Thoracic aorta (tissue), 2 donors: ENCODE results near the gene RBMS3. TPM values are rescaled to one million over a fixed set of nuclear protein-coding genes. Genes with fewer than 3 reads are reported as not detected.
"Not testable (repeated sequence)": the region's sequence is repeated elsewhere in the genome, so short reads cannot be mapped to it uniquely, and the experiment has no call there.

Source experiments
- ATAC-seq: fragments of 150-250 bp; one replicate; pipeline ENCODE4 v1.8.0; 2017; ENCODE audit warnings: low read depth; ENCODE audit not compliant: insufficient number of reproducible peaks, low FRiP score
- DNase-seq: peaks from one replicate; pipeline ENCODE4 v3.0.0-alpha.2; 2020; ENCODE audit warnings: low spot score
- H3K27ac ChIP-seq, 2 donors: fragments of 200-600 bp; sonication (generic); 1 replicate in 1 of 2; 2 replicates in 1 of 2; pipeline ENCODE4 v1.5.1; 2016; ENCODE audit warnings: mild to moderate bottlenecking in 2 of 2, moderate library complexity in 2 of 2
- H3K27me3 ChIP-seq: fragments of 200-600 bp; sonication (generic); replicated peaks from 2 replicates; pipeline ENCODE4 v1.6.0; 2016; ENCODE audit warnings: mild to moderate bottlenecking; ENCODE audit not compliant: insufficient read depth
- H3K36me3 ChIP-seq: fragments of 200-600 bp; sonication (generic); one replicate; pipeline ENCODE4 v1.5.1; 2016
- H3K4me1 ChIP-seq, 2 donors: fragments of 200-600 bp; sonication (generic); 1 replicate in 1 of 2; 2 replicates in 1 of 2; pipeline versions ENCODE4 v1.5.1 to v1.6.0; 2016; ENCODE audit warnings: low read depth in 2 of 2, mild to moderate bottlenecking in 1 of 2; ENCODE audit not compliant: control insufficient read depth in 1 of 2
- H3K4me3 ChIP-seq: fragments of 200-600 bp; sonication (generic); 2 replicates; pipeline ENCODE4 v1.5.1; 2016; ENCODE audit warnings: mild to moderate bottlenecking
- H3K9me3 ChIP-seq: fragments of 200-600 bp; sonication (generic); 2 replicates; pipeline ENCODE4 v1.5.1; 2016
- total RNA-seq, 2 donors: library from RNA; depleted of rRNA; stranded (reverse); fragments of >200 nt; gene quantifications; one replicate each; pipeline versions ENCODE4 v1.1.0 to v1.2.3, GENCODE V29; 2016
- TF ChIP-seq, protein P1 (sequence below): fragments of 200-600 bp; sonication (generic); IDR thresholded peaks from one replicate; pipeline ENCODE4 v1.5.1; 2019; ENCODE audit warnings: antibody characterized with exemption

Gene RBMS3
- total RNA-seq, 2 donors from 2014 or later = 149 to 186 TPM

DNA sequence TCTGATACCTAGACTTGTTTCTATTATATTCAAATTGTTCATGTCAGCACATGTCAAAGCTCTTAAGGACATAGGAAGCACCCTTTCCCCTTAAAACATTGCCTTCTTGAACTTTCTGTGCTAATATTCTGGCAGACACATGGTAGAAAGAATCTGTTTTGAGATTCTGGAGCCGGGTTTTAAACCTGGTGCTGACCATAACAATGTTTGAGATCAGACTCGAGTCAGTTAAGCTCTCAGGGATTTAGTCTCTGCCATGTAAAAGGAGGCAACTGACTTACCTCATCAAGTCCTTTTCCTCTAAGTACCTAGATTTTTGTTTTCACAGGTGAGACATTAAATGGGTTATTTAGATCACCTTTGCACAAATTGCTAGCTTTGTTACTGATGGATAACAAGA is 38.9 kb downstream of the RBMS3 start:
- Histone ChIP-seq H3K27me3 (no peaks in the 10 kb centered on the region), H3K27ac (peak overlapping the region; percentile 58 to 73), H3K4me3 (peak overlapping the region; percentile 60), H3K4me1 (peaks cover 19 to 75% of the 10 kb centered on the region in 2 donors), H3K36me3 (no peaks in the 10 kb centered on the region), H3K9me3 (no peaks in the 10 kb centered on the region)
- DNase-seq (no peak), ATAC-seq (no peak)
- TF ChIP-seq, protein P1, sequence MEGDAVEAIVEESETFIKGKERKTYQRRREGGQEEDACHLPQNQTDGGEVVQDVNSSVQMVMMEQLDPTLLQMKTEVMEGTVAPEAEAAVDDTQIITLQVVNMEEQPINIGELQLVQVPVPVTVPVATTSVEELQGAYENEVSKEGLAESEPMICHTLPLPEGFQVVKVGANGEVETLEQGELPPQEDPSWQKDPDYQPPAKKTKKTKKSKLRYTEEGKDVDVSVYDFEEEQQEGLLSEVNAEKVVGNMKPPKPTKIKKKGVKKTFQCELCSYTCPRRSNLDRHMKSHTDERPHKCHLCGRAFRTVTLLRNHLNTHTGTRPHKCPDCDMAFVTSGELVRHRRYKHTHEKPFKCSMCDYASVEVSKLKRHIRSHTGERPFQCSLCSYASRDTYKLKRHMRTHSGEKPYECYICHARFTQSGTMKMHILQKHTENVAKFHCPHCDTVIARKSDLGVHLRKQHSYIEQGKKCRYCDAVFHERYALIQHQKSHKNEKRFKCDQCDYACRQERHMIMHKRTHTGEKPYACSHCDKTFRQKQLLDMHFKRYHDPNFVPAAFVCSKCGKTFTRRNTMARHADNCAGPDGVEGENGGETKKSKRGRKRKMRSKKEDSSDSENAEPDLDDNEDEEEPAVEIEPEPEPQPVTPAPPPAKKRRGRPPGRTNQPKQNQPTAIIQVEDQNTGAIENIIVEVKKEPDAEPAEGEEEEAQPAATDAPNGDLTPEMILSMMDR = no peak

GRCh38 chr3:29322586-29322985 is 41.7 kb downstream of the RBMS3 start:
- ATAC-seq = no peak

GRCh38 chr3:29324180-29324651 is 43.3 kb downstream of the RBMS3 start:
- H3K4me1 ChIP-seq = peaks cover 21 to 59% of the 10 kb centered on the region in 2 donors
- H3K4me3 ChIP-seq = peak overlapping the region; percentile 68
- DNase-seq (peak; percentile 68), ATAC-seq (peak; percentile 82)
- peak overlapping the region; percentile 88 to 94 for H3K27ac ChIP-seq
- H3K9me3 ChIP-seq = no peaks in the 10 kb centered on the region
- H3K27me3 ChIP-seq = no peaks in the 10 kb centered on the region
- TF ChIP-seq, protein P1 = no peak
- no peaks in the 10 kb centered on the region for H3K36me3 ChIP-seq

More at GRCh38 chr3:29322586-29322985, 41.7 kb downstream of the RBMS3 start:
- no peaks in the 10 kb centered on the region for H3K36me3 ChIP-seq
- no peaks in the 10 kb centered on the region for H3K9me3 ChIP-seq
- H3K27ac ChIP-seq = peak overlapping the region in 1 of 2 donors; percentile 94
- DNase-seq = no peak
- TF ChIP-seq, protein P1 = no peak
- no peak overlapping the region for H3K4me3 ChIP-seq
- no peaks in the 10 kb centered on the region for H3K27me3 ChIP-seq
- peaks cover 21 to 76% of the 10 kb centered on the region in 2 donors for H3K4me1 ChIP-seq

DNA sequence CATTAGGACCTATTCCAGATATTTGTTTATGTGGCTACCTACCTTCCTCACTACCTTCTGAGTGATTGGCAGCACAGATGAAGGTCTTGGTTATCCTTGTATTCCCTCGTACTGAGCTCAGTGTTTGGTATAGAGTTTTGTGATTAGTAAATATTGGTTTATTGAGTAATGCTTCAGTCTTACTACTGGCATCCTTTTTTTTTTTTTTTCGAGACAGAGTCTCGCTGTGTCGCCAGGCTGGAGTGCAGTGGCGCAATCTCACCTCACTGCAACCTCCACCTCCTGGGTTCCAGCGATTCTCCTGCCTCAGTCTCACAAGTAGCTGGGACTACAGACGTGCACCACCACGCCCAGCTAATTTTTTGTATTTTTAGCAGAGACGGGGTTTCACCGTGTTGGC is 45.7 kb downstream of the RBMS3 start:
- not testable (repeated sequence) for H3K36me3 ChIP-seq, ATAC-seq, DNase-seq, H3K27me3 ChIP-seq, H3K4me3 ChIP-seq, H3K9me3 ChIP-seq
- Histone ChIP-seq H3K27ac (peak overlapping the region in 1 of 2 donors; percentile 46), H3K4me1 (peaks cover 26 to 53% of the 10 kb centered on the region in 2 donors)

DNA sequence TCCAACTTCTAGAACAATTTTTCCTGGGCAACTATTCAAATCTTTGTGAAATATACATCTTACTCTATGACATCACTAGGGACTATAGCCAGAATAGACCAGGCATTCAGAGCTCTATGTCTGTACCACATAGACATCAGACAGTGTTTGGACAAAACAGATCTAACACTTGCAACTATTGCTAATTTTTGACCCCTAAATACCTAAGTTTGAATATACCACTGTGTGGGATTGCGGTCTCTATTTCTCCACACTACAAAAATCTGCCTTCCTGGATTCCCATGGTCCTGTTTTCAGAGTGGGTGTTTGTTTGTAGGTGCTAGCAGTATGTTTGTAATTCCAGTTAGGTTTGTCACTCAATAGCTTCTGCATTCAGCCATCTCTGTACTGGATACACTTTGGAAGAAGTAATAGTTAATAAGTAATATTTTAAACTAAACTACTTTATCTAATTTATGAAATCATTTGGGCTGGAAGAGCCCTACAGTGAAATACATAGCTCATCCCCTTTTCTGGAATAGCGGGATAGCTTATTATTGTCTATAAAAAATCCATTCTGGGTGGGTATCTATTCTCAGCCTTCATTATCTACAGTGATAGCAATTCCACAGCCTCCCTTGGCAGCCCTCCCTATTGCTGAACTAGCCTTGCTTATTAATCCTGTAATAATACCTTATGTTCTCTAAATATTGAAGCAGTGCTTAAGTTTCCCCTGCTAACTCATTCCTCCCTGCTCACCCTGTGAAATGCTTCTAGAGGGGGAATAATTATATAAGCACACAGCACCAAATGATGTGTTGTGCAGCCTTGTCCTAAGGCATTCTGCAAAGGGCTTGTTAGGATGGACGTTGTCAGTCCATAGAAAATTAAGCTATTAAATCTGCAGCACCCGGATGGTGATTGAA is 49.4 kb downstream of the RBMS3 start:
- Histone ChIP-seq H3K4me1 (peaks cover 33 to 58% of the 10 kb centered on the region in 2 donors), H3K9me3 (no peaks in the 10 kb centered on the region), H3K27ac (no peak overlapping the region), H3K27me3 (no peaks in the 10 kb centered on the region), H3K4me3 (no peak overlapping the region), H3K36me3 (no peaks in the 10 kb centered on the region)
- DNase-seq (no peak), ATAC-seq (no peak)
- TF ChIP-seq, protein P1 = no peak
